Psoas muscle (tissue), 8 donors: ENCODE data around the gene ARHGAP40. TPM values are rescaled to one million over a fixed set of nuclear protein-coding genes. Genes with fewer than 3 reads are reported as not detected.

Source experiments
- ATAC-seq, 4 donors: fragments of 200-7000 bp; cut with Tn5 transposase; one replicate each; pipeline ENCODE4 v1.9.1; 2020; ENCODE audit warnings: moderate library complexity in 3 of 4, mild to moderate bottlenecking in 2 of 4
- DNase-seq, 2 donors: peaks; one replicate each; pipeline ENCODE4 v3.0.0-alpha.2; 2020
- H3K27ac ChIP-seq: fragments of 200-600 bp; one replicate; pipeline ENCODE4 v1.8.0; 2022
- H3K27me3 ChIP-seq, 3 donors: fragments of 200-600 bp in 1 of 3; one replicate each; pipeline versions ENCODE4 v1.6.1 to v1.8.0; 2013 to 2022; ENCODE audit warnings: low read length in 2 of 3, mild to moderate bottlenecking in 2 of 3, moderate library complexity in 1 of 3; ENCODE audit not compliant: insufficient read depth in 3 of 3
- H3K36me3 ChIP-seq, 2 donors: fragments of 200-600 bp in 1 of 2; one replicate each; pipeline versions ENCODE4 v1.6.1 to v1.8.0; 2013 to 2022; ENCODE audit warnings: low read depth in 1 of 2, mild to moderate bottlenecking in 1 of 2, moderate library complexity in 1 of 2; ENCODE audit not compliant: insufficient read depth in 1 of 2
- H3K4me1 ChIP-seq: fragments of 200-600 bp; one replicate; pipeline ENCODE4 v1.8.0; 2022
- H3K4me3 ChIP-seq: fragments of 200-600 bp; one replicate; pipeline ENCODE4 v1.8.0; 2022; ENCODE audit warnings: mild to moderate bottlenecking
- H3K9me3 ChIP-seq: fragments of 200-600 bp; one replicate; pipeline ENCODE4 v1.8.0; 2022
- CTCF ChIP-seq: fragments of 200-600 bp; IDR thresholded peaks from one replicate; pipeline ENCODE4 v1.8.0; 2022; ENCODE audit warnings: antibody characterized with exemption
- WGBS, 3 donors: extraction: QIAGEN DNeasy Blood & Tissue Kit; methylation state at CpG; one replicate each; pipeline versions ENCODE4 v1.1.6 to v1.1.7; 2013; 5-methylcytosine and 5-hydroxymethylcytosine counted together
- intact Hi-C, 2 donors: fragments of 100-400 bp; cut with DNase I; formaldehyde crosslinking; loops; one replicate each; pipeline versions ENCODE4 v1.11.0 to v1.14.2; 2022
- polyA plus RNA-seq, 3 donors: library from polyadenylated mRNA; stranded (reverse); fragments of 200-250 nt; gene quantifications; one replicate each; pipeline ENCODE4 v1.2.3, GENCODE V29; 2013
- total RNA-seq, 4 donors: library from RNA; stranded (reverse); fragmentation: NEBNext Ultra II Directional in 2 of 4; extraction: Animal tissue kit (Norgen Biotek cat#: 25700) in 2 of 4; gene quantifications; one replicate each; pipeline versions ENCODE4 v1.2.1 to v1.2.4, GENCODE V29; 2021 to 2023
- donor health status: healthy with polysubstance abuse.
- donor health status: DM: no; HTN: no; CAD: no; lungs with moderate emphysema.
- donor health status: Bipolar disorder and iron deficiency.
- donor health status: healthy.
- donor health status: DM: yes; HTN: yes; CAD: no.
- donor health status: DM: no; HTN: no; CAD: no.
- donor health status: DM: no; HTN: no; CAD: no.
- donor health status: DM: yes; HTN: yes; CAD: no.

ARHGAP40 gene
- total and polyA plus RNA-seq, 7 donors: 0.03 to 0.04 TPM; not detected in 5

- no peak for ATAC-seq
- no peaks in the 10 kb centered on the region for H3K9me3 ChIP-seq
- intact Hi-C loops: no loop called here
- WGBS, 3 donors: 52 to 57% (median 53%) methylated on average over 5 of the region's 5 CpGs
- no peak for TF ChIP-seq CTCF
- H3K27me3 ChIP-seq: peaks cover 0 to 18% (median 0%) of the 10 kb centered on the region in 3 donors
- no peak for DNase-seq
- H3K4me1 ChIP-seq: no peaks in the 10 kb centered on the region
- no peaks in the 10 kb centered on the region for H3K36me3 ChIP-seq
- no peak overlapping the region for H3K4me3 ChIP-seq
- no peak overlapping the region for H3K27ac ChIP-seq
Observed at GRCh38 chr20:38631155-38632022, 29.8 kb downstream of the ARHGAP40 start.

DNA sequence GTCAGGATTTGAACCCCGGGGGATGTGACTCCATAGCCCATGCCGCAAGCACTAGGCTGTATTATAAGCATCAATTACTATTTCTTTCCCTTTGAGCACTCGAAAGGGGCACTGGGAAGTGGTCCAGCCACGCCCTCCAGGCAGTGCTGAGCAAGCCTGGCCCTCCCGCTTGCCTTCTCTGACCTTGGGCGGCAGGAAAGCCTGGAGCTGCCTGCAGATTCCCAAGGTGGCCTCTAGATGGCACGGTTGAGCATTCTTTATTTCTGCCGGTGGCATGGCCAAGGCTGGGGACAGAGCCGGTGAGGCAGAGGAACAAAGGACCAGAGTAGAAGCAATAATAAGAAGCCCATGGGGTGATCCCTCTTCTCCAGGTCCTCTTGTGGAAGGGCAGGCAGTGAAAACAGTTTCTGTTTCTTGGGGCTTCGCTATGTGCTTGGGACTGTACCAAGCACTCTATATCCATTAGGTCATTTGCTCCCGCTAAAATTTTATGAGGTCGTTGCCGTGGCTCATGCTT is 32.0 kb downstream of the ARHGAP40 start:
- no peaks in the 10 kb centered on the region for H3K9me3 ChIP-seq
- H3K4me1 ChIP-seq: no peaks in the 10 kb centered on the region
- no peak overlapping the region for H3K27ac ChIP-seq
- peak; percentile 66 for TF ChIP-seq CTCF
- intact Hi-C loops: no loop called here
- DNase-seq: peak in 1 of 2 donors; percentile 57
- 27 to 29% (median 29%) methylated on average over 13 of the region's 13 CpGs for WGBS, 3 donors
- H3K36me3 ChIP-seq: no peaks in the 10 kb centered on the region
- peak; percentile 37 to 70 (median 64) for ATAC-seq
- H3K27me3 ChIP-seq: peaks cover 0 to 18% (median 0%) of the 10 kb centered on the region in 3 donors
- H3K4me3 ChIP-seq: no peak overlapping the region

DNA sequence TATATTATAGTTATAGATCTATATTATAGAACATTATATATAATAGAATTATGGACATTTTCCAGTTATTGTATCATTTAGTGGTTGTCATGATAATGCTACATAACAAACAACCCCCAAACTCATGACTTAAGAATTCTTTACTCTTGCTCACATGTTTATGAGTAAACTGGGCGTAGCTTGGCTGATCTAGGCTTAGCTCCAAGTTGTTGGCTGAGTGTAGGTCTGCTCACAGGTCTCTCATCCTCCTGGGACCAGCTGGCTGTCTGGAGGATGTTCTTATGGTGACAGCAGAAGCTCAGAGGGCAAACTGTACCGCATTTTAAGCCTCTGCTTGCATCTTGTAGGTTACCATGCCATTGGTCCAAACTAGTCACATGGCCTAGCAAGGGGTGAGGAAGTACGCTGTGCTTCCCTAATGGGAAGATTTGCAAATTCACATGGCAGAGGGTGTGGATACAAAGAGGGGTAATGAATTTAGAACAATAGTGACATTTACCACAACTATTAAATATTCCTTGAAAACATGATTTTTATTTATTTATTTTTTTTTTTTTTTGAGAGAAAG is 34.2 kb downstream of the ARHGAP40 start:
- no peak for DNase-seq
- no peaks in the 10 kb centered on the region for H3K4me1 ChIP-seq
- H3K27me3 ChIP-seq: peaks cover 0 to 13% (median 0%) of the 10 kb centered on the region in 3 donors
- no peaks in the 10 kb centered on the region for H3K36me3 ChIP-seq
- no peaks in the 10 kb centered on the region for H3K9me3 ChIP-seq
- ATAC-seq: no peak
- H3K27ac ChIP-seq: no peak overlapping the region
- H3K4me3 ChIP-seq: no peak overlapping the region
- intact Hi-C loops: no loop called here
- WGBS, 3 donors: 50 to 52% (median 51%) methylated on average over 3 of the region's 3 CpGs
- no peak for TF ChIP-seq CTCF

GRCh38 chr20:38640521-38640920 is 38.9 kb downstream of the ARHGAP40 start:
- ATAC-seq: no peak
- H3K27me3 ChIP-seq: peaks cover 0 to 29% (median 3%) of the 10 kb centered on the region in 3 donors
- no peak for DNase-seq
- 26 to 34% (median 28%) methylated on average over 4 of the region's 4 CpGs for WGBS, 3 donors
- no peaks in the 10 kb centered on the region for H3K4me1 ChIP-seq
- H3K4me3 ChIP-seq: no peak overlapping the region
- no peaks in the 10 kb centered on the region for H3K9me3 ChIP-seq
- intact Hi-C loops: loop anchor here in 1 of 2 donors (10.0 kb wide), 1 partner anchor 244 kb away; no protein-coding TSS in a partner anchor
- no peak for TF ChIP-seq CTCF
- no peaks in the 10 kb centered on the region for H3K36me3 ChIP-seq
- H3K27ac ChIP-seq: no peak overlapping the region
